ENCODE results near the gene COL9A2. TPM values are rescaled to one million over a fixed set of nuclear protein-coding genes. Genes with fewer than 3 reads are reported as not detected.

The COL9A2 gene
- total RNA-seq, 1 experiment from 2014 or later: 13.5 TPM

- no peak overlapping the region for H2AFZ ChIP-seq
- no peaks in the 10 kb centered on the region for H3K4me1 ChIP-seq (replicated peaks; ENCODE audit: insufficient read depth)
- no TSS peak for BruUV-seq (replicated peaks)
- no peak for DNase-seq
- H3K27ac ChIP-seq: no peak overlapping the region
- peaks cover 5% of the 10 kb centered on the region; the same call in 1 of the 2 replicates for H4K20me1 ChIP-seq (ENCODE audit: insufficient read depth)
- no peaks in the 10 kb centered on the region for H3K27me3 ChIP-seq (ENCODE audit: insufficient read depth, low read depth)
- peaks cover 31% of the 10 kb centered on the region for H3K36me3 ChIP-seq (ENCODE audit: low read depth)
- no peak overlapping the region for H3K4me3 ChIP-seq
- H3K9me3 ChIP-seq (ENCODE audit: insufficient read depth, low read depth): no peaks in the 10 kb centered on the region
- H3K4me2 ChIP-seq: no peak overlapping the region
- ChIA-PET CTCF (interaction anchor here (0.6 kb wide), 1 partner anchor 63 kb away, joined by 3 read pairs; no protein-coding TSS in a partner anchor), POLR2A (ENCODE audit: unreplicated experiment) (interaction anchor here (0.7 kb wide), 1 partner anchor 507 kb away, joined by 7 read pairs; no protein-coding TSS in a partner anchor)
- intact Hi-C loops (cut with micrococcal nuclease; ENCODE audit: unreplicated experiment): no loop called here
- H3F3A ChIP-seq (ENCODE audit: insufficient read depth, low read depth): no peaks in the 10 kb centered on the region; the same call in 1 of the 2 replicates
- H3K9me2 ChIP-seq (ENCODE audit: insufficient read depth): no peaks in the 10 kb centered on the region
- H3K79me2 ChIP-seq (ENCODE audit: low read depth): no peaks in the 10 kb centered on the region
- TF ChIP-seq, protein P1, sequence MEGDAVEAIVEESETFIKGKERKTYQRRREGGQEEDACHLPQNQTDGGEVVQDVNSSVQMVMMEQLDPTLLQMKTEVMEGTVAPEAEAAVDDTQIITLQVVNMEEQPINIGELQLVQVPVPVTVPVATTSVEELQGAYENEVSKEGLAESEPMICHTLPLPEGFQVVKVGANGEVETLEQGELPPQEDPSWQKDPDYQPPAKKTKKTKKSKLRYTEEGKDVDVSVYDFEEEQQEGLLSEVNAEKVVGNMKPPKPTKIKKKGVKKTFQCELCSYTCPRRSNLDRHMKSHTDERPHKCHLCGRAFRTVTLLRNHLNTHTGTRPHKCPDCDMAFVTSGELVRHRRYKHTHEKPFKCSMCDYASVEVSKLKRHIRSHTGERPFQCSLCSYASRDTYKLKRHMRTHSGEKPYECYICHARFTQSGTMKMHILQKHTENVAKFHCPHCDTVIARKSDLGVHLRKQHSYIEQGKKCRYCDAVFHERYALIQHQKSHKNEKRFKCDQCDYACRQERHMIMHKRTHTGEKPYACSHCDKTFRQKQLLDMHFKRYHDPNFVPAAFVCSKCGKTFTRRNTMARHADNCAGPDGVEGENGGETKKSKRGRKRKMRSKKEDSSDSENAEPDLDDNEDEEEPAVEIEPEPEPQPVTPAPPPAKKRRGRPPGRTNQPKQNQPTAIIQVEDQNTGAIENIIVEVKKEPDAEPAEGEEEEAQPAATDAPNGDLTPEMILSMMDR (conservative IDR thresholded peaks at IDR 0.05): no peak
- no peak for TF ChIP-seq EZH2 (IDR thresholded peaks at IDR 0.05; ENCODE audit: low read depth)
These were observed 43.4 kb downstream of the COL9A2 start for GRCh38 chr1:40273547-40274166.

DNA sequence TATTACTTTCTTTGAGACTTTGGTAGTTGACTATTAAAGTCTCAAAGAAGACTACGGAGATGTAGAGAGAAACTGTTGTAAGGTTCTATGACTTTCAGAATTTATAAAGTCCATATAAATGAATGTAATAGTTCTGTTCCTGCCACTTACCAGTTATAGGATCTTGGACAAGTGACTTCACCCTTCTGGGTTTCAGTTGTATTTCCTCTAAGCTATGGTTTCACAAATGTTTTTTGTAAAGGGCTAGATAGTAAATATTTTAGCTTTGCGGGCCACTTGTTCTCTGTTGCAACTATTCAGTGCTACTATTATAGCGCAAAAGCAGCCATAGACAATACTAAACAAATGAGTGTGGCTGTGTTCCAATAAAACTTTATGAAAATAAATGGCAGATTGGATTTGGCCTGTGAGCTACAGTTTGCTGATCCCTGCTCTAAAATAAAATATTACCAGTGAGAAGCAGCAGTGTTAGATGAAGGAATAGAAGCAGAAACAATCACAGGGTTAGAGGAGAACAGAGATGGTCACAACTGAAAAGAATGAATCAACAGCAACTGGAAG lies 44.4 kb downstream of the COL9A2 start:
- no peak for DNase-seq
- POLR2A ChIA-PET (ENCODE audit: unreplicated experiment): interaction anchor here (0.6 kb wide), 1 partner anchor 196 kb away, joined by 6 read pairs; no protein-coding TSS in a partner anchor
- TF ChIP-seq, protein P1 (conservative IDR thresholded peaks at IDR 0.05): no peak
- TF ChIP-seq EZH2 (IDR thresholded peaks at IDR 0.05; ENCODE audit: low read depth): no peak
- Histone ChIP-seq H3K36me3 (ENCODE audit: low read depth) (peaks cover 38% of the 10 kb centered on the region), H3K79me2 (ENCODE audit: low read depth) (no peaks in the 10 kb centered on the region), H3K27me3 (ENCODE audit: insufficient read depth, low read depth) (no peaks in the 10 kb centered on the region), H3F3A (ENCODE audit: insufficient read depth, low read depth) (no peaks in the 10 kb centered on the region), H3K4me2 (no peak overlapping the region), H2AFZ (no peak overlapping the region), H3K27ac (no peak overlapping the region), H4K20me1 (ENCODE audit: insufficient read depth) (peaks cover 5% of the 10 kb centered on the region; the same call in 1 of the 2 replicates), H3K9me2 (ENCODE audit: insufficient read depth) (no peaks in the 10 kb centered on the region), H3K9me3 (ENCODE audit: insufficient read depth, low read depth) (no peaks in the 10 kb centered on the region), H3K4me1 (replicated peaks; ENCODE audit: insufficient read depth) (no peaks in the 10 kb centered on the region), H3K4me3 (no peak overlapping the region)
- intact Hi-C loops (cut with micrococcal nuclease; ENCODE audit: unreplicated experiment): no loop called here
- CTCF ChIA-PET: interaction anchor here (0.6 kb wide), 1 partner anchor 64 kb away, joined by 3 read pairs; no protein-coding TSS in a partner anchor
- BruUV-seq (replicated peaks): no TSS peak

GRCh38 chr1:40270152-40270834 lies 46.8 kb downstream of the COL9A2 start:
- Histone ChIP-seq H2AFZ (no peak overlapping the region), H3K9me2 (ENCODE audit: insufficient read depth) (no peaks in the 10 kb centered on the region), H3K27me3 (ENCODE audit: insufficient read depth, low read depth) (no peaks in the 10 kb centered on the region), H3K4me2 (no peak overlapping the region), H3K4me1 (replicated peaks; ENCODE audit: insufficient read depth) (no peaks in the 10 kb centered on the region), H3K4me3 (no peak overlapping the region), H3K36me3 (ENCODE audit: low read depth) (peaks cover 42% of the 10 kb centered on the region), H4K20me1 (ENCODE audit: insufficient read depth) (peaks cover 16% of the 10 kb centered on the region), H3K79me2 (ENCODE audit: low read depth) (peaks cover 3% of the 10 kb centered on the region; the same call in 1 of the 2 replicates), H3K27ac (no peak overlapping the region), H3K9me3 (ENCODE audit: insufficient read depth, low read depth) (no peaks in the 10 kb centered on the region), H3F3A (ENCODE audit: insufficient read depth, low read depth) (no peaks in the 10 kb centered on the region)
- CTCF ChIA-PET: interaction anchor here (0.5 kb wide), 1 partner anchor 351 kb away, joined by 3 read pairs; no protein-coding TSS in a partner anchor
- intact Hi-C loops (cut with micrococcal nuclease; ENCODE audit: unreplicated experiment): no loop called here
- TF ChIP-seq, protein P1 (conservative IDR thresholded peaks at IDR 0.05): no peak
- no peak for TF ChIP-seq EZH2 (IDR thresholded peaks at IDR 0.05; ENCODE audit: low read depth)
- POLR2A ChIA-PET (ENCODE audit: unreplicated experiment): no interaction called here
- no TSS peak for BruUV-seq (replicated peaks)
- DNase-seq: no peak

All from PC-9 (cell line).